ENCODE results near the gene PLXNB1.

Gene PLXNB1

GRCh38 chr3:48416546-48416945, 13.3 kb downstream of the PLXNB1 start:
- Histone ChIP-seq H3K4me3 (ENCODE audit: low read depth, low read length, poor library complexity, severe bottlenecking) (no peak overlapping the region), H3F3A (ENCODE audit: insufficient read depth, low read length) (no peaks in the 10 kb centered on the region), H2AFZ (ENCODE audit: low read length) (no peak overlapping the region), H3K4me1 (ENCODE audit: insufficient read depth, low read length, severe bottlenecking) (no peaks in the 10 kb centered on the region), H3K4me2 (ENCODE audit: low read length) (no peak overlapping the region), H3K27me3 (ENCODE audit: insufficient read depth, low read length) (peaks cover 6% of the 10 kb centered on the region; the same call in 1 of the 2 replicates), H3K79me2 (ENCODE audit: insufficient read depth, low read length) (no peaks in the 10 kb centered on the region), H3K9me2 (ENCODE audit: low read depth, low read length) (no peaks in the 10 kb centered on the region), H3K36me3 (ENCODE audit: insufficient read depth, low read length) (no peaks in the 10 kb centered on the region), H3K27ac (ENCODE audit: low read depth, low read length, poor library complexity, severe bottlenecking) (no peak overlapping the region), H4K20me1 (ENCODE audit: insufficient read depth, low read length) (no peaks in the 10 kb centered on the region), H3K9me3 (ENCODE audit: low read length) (no peaks in the 10 kb centered on the region), H3K9ac (ENCODE audit: low read length) (no peak overlapping the region)
- TF ChIP-seq EZH2 (IDR thresholded peaks at IDR 0.05; ENCODE audit: borderline replicate concordance, low read length) = no peak
- TF ChIP-seq, protein P1, sequence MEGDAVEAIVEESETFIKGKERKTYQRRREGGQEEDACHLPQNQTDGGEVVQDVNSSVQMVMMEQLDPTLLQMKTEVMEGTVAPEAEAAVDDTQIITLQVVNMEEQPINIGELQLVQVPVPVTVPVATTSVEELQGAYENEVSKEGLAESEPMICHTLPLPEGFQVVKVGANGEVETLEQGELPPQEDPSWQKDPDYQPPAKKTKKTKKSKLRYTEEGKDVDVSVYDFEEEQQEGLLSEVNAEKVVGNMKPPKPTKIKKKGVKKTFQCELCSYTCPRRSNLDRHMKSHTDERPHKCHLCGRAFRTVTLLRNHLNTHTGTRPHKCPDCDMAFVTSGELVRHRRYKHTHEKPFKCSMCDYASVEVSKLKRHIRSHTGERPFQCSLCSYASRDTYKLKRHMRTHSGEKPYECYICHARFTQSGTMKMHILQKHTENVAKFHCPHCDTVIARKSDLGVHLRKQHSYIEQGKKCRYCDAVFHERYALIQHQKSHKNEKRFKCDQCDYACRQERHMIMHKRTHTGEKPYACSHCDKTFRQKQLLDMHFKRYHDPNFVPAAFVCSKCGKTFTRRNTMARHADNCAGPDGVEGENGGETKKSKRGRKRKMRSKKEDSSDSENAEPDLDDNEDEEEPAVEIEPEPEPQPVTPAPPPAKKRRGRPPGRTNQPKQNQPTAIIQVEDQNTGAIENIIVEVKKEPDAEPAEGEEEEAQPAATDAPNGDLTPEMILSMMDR (IDR thresholded peaks at IDR 0.05; ENCODE audit: low read length) = no peak

GRCh38 chr3:48416091-48416505, 13.8 kb downstream of the PLXNB1 start:
- H3K27ac ChIP-seq (ENCODE audit: low read depth, low read length, poor library complexity, severe bottlenecking) = no peak overlapping the region
- no peaks in the 10 kb centered on the region for H4K20me1 ChIP-seq (ENCODE audit: insufficient read depth, low read length)
- no peak overlapping the region for H2AFZ ChIP-seq (ENCODE audit: low read length)
- H3K36me3 ChIP-seq (ENCODE audit: insufficient read depth, low read length) = no peaks in the 10 kb centered on the region
- no peaks in the 10 kb centered on the region for H3K9me2 ChIP-seq (ENCODE audit: low read depth, low read length)
- H3K9me3 ChIP-seq (ENCODE audit: low read length) = no peaks in the 10 kb centered on the region
- H3K4me2 ChIP-seq (ENCODE audit: low read length) = no peak overlapping the region
- H3K79me2 ChIP-seq (ENCODE audit: insufficient read depth, low read length) = no peaks in the 10 kb centered on the region
- no peaks in the 10 kb centered on the region for H3K4me1 ChIP-seq (ENCODE audit: insufficient read depth, low read length, severe bottlenecking)
- peaks cover 6% of the 10 kb centered on the region; the same call in 1 of the 2 replicates for H3K27me3 ChIP-seq (ENCODE audit: insufficient read depth, low read length)
- no peaks in the 10 kb centered on the region for H3F3A ChIP-seq (ENCODE audit: insufficient read depth, low read length)
- TF ChIP-seq EZH2 (IDR thresholded peaks at IDR 0.05; ENCODE audit: borderline replicate concordance, low read length) = no peak
- TF ChIP-seq, protein P1 (IDR thresholded peaks at IDR 0.05; ENCODE audit: low read length) = no peak
- H3K4me3 ChIP-seq (ENCODE audit: low read depth, low read length, poor library complexity, severe bottlenecking) = no peak overlapping the region
- no peak overlapping the region for H3K9ac ChIP-seq (ENCODE audit: low read length)

GRCh38 chr3:48415251-48415953, 14.5 kb downstream of the PLXNB1 start:
- H3K9ac ChIP-seq (ENCODE audit: low read length) = no peak overlapping the region
- no peak overlapping the region for H2AFZ ChIP-seq (ENCODE audit: low read length)
- H3K36me3 ChIP-seq (ENCODE audit: insufficient read depth, low read length) = no peaks in the 10 kb centered on the region
- H3K27ac ChIP-seq (ENCODE audit: low read depth, low read length, poor library complexity, severe bottlenecking) = no peak overlapping the region
- H3F3A ChIP-seq (ENCODE audit: insufficient read depth, low read length) = no peaks in the 10 kb centered on the region
- H4K20me1 ChIP-seq (ENCODE audit: insufficient read depth, low read length) = no peaks in the 10 kb centered on the region
- no peaks in the 10 kb centered on the region for H3K4me1 ChIP-seq (ENCODE audit: insufficient read depth, low read length, severe bottlenecking)
- H3K27me3 ChIP-seq (ENCODE audit: insufficient read depth, low read length) = peaks cover 6% of the 10 kb centered on the region; the same call in 1 of the 2 replicates
- no peaks in the 10 kb centered on the region for H3K9me2 ChIP-seq (ENCODE audit: low read depth, low read length)
- H3K4me3 ChIP-seq (ENCODE audit: low read depth, low read length, poor library complexity, severe bottlenecking) = no peak overlapping the region
- no peaks in the 10 kb centered on the region for H3K79me2 ChIP-seq (ENCODE audit: insufficient read depth, low read length)
- TF ChIP-seq, protein P1 (IDR thresholded peaks at IDR 0.05; ENCODE audit: low read length) = no peak
- no peak for TF ChIP-seq EZH2 (IDR thresholded peaks at IDR 0.05; ENCODE audit: borderline replicate concordance, low read length)
- H3K4me2 ChIP-seq (ENCODE audit: low read length) = no peak overlapping the region
- no peaks in the 10 kb centered on the region for H3K9me3 ChIP-seq (ENCODE audit: low read length)
